Erythroblast (primary cell): ENCODE measurements around the gene LRRFIP2.

Source experiments
- GATA1 ChIP-seq: IDR thresholded peaks from 2 replicates; pipeline ENCODE4 v1.6.1; 2011; ENCODE audit warnings: low read depth, mild to moderate bottlenecking, control low read depth, low read length, moderate library complexity
- POLR2A ChIP-seq: IDR thresholded peaks from 2 replicates; pipeline ENCODE4 v1.6.1; 2011; ENCODE audit warnings: mild to moderate bottlenecking, low read length

DNA sequence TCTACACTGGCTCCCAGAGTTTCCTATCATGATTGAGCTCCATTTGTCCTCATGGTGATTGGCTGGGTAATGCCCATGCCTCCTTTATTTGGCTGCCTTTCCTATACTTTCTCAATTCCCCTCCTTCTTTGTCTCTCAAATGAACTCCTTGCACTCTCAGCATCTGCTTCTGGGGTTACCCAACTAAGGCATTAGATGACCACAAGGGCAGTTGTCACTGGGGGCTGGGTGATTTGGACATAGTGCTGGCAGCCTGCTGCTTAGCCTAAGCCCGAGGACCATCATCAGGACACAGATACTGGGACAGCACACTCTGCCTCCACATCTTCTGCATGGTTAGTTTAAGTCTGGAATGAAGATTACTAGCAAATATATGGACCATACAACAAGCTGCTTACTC lies 49.2 kb upstream of the LRRFIP2 start:
- no peak for TF ChIP-seq POLR2A
- TF ChIP-seq GATA1: no peak
